Measurements from ENCODE around the gene FAM171A2.
"Not testable (repeated sequence)": the region's sequence is repeated elsewhere in the genome, so short reads cannot be mapped to it uniquely, and the experiment has no call there.

FAM171A2 gene

DNA sequence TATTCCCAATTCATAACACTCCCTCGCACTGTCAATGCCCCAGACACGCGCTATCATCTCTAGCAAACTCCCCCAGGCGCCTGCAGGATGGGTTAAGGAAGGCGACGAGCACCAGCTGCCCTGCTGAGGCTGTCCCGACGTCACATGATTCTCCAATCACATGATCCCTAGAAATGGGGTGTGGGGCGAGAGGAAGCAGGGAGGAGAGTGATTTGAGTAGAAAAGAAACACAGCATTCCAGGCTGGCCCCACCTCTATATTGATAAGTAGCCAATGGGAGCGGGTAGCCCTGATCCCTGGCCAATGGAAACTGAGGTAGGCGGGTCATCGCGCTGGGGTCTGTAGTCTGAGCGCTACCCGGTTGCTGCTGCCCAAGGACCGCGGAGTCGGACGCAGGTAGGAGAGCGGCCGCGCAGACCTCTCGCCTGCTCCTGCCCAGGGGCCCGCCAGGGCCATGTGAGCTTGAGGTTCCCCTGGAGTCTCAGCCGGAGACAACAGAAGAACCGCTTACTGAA lies 18.7 kb downstream of the FAM171A2 start, which contains the start of gene GRN:
Gene GRN, plus strand, starts transcription at position 364 of the 515 bp plus-strand sequence. CDS start 3,863 bp downstream, outside the sequence.
- peak; percentile 64 to 86 (median 80) for DNase-seq

DNA sequence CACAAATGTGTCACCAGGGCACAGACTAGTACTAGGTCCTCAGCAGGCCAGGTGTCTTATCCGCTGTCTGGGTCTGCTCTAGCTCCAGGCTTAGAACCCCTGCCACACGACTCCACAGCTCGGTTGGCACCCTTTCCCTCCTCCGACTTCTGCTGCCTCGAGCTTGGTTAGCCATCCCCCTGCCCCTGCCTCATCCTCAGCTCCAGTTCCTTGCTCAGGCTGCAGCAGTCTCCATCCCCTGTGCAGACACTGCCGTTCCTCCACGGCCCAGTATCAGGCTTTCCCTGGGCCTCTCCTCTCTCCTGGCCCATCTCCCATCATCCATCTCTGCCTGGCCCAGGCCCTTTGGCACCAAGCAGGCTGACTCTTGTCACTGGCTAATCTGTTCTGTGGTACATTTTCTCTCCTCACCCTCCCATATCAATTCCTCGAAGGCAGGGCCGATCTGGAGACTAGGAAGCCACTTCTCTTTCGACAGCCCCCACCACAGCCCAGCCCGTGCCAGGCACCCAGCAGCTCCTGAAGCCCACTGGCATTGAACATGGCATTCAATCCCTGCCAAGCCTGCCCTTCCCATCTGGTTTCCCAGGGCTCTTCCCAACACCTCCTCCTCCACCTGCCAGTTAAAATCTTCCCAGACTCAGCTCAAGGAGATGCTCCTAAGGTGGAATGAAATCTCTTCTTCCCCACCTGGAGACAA lies 20.0 kb downstream of the FAM171A2 start:
- no peak for DNase-seq

DNA sequence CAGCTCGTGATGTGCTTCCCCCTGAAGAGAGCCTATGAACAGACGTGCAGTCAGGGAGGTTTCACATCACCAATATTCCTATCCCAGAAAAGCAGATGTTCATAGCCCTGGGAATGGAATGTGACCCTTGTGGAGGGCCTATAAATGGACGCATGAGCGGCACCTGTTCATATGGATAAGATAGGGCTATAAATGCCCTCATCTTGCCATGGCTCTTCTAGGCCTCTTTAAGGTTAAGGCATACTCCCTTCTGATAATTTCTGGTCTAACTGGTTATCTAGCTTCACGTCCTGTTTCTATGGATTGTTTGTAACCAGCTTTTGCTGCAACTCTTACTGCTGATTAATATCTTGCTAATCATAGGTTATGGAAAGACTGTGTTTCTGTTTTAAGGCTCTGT lies 23.1 kb downstream of the FAM171A2 start:
- DNase-seq = not testable (repeated sequence)

DNA sequence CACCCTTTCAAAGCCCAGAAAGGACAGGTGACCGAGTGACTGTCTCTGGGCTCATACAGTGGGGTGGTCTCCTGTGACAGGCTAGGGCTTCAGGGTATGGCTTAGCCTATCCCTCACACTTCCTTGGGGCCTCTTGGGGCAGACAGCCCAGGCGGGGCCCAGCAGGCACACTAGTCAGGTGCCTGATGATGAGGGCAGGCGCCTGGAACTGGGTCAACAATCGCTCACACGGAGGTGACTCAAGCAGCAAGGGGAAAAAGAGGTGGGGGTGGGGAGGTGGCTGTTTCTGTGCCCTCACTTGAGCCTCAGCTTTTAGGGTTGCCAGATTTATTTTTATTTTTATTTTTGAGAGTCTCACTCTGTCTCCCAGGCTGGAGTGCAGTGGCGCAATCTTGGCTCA lies 25.0 kb downstream of the FAM171A2 start:
- DNase-seq = no peak

DNA sequence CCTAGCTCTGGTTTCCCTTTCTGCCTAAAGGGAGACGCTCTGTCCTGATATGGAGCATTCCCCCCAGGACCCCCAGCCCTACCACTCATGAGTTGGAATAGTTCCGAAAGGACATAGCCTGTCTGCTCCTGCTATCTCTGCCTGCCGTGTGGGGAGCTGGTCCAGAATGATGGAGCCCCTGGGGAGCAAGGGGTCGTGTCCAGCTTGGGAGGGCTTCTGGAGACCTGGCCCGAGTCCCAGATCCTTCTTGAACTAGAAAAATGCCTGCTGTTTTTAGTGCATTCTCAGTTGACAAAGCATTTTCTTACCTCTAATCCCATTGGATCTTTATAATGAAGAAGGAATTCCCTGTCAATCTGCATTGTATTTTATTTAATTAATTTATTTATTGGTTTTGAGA lies 27.7 kb downstream of the FAM171A2 start:
- no peak for DNase-seq

DNA sequence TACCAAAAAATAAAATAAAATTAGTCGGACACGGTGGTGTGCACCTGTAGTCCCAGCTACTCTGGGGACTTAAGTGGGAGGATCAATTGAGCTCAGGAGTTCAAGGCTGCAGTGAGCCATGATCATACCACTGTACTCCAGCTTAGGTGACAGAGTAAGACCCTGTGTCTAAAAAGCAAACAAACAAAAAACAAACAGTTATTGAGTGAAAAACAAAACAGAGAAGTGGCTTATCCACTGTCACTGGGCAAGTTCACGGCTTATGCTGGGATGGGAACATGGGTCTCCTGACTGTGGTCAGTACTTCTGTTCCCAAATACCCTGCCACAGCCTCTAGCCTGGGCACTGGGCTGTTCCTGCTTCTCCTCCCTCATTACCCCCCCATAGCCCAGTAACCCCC lies 28.1 kb downstream of the FAM171A2 start:
- DNase-seq = no peak

DNA sequence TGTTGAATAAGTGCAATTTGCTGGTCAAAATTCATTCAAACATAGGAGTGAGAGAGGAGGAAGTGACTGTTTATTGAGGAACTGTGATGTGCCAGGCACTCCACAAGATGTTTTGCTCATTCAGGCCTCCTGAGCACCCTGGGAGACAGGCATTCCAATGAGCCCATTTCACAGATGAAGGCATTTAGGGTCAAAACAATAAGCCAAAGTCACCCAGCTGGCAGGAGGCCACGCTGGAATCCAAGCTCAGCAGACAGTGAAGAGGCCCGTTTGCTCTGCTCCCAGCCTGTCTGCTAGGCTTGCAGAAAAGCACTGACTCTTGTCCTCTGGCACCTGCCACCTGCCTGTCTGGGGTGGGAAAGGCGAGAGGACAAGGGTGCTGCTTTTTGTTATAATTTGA lies 28.9 kb downstream of the FAM171A2 start:
- DNase-seq = no peak

DNA sequence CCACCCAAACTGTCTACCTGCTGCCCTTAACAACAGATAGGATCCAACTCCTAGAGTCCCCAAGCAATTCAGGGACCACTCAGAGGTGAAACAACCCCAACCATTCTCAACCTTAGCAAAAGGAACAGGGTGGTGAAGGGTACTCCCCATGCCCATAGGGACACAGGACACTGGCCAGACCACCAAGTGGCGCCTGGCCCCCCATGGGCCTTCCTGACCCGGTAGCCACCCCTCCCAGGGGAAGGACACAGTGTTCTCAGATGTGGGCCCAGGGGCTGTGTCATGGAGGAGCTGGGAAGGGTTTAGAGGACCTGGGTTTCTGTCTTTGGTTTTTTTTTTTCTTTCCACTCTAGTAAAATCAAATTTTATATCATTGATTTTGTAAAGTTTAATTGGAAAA lies 29.3 kb downstream of the FAM171A2 start:
- no peak for DNase-seq

DNA sequence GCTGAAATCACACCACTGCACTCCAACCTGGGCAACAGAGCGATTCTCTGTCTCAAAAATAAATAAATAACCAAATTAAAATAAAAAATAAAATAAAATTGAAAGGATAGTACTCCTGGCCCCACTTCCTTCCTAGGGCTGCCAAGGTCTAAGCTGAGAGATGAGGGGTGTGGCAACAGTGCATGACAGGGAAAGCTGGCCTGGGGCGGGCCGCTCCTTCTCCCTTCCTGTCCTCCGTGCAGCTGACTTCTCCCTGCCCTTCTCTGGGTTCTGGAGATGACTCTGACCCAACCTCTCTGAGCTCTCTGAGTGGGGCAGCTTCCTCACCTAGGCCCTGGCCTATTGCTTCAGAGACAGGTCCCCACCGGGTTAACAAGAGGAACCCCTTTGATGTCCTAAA lies 30.3 kb downstream of the FAM171A2 start:
- DNase-seq = no peak

DNA sequence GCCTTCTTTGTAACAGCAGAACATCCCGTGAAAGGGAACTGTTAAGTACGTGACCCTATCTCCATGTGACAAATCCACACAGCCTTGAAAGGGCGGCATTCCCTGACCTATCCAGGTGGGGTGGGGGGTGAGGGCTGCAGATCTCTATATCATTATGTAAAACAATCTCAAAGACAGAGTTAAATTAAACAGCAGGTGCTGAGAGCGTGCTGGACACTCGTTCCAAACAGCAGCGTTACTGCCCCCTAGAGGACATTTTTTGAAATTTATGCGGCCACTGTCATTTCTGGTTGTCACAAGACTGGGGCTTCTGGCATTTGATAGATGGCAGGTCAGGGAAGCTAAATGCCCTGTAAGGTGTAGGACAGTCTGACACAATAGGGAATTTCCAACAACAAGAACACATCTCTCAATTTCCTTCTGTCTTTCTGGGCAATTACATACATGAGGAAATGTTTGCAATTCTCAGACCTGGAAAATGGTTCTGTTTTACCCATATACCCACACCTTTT lies 32.3 kb downstream of the FAM171A2 start:
- peak; percentile 44 to 85 (median 56) for DNase-seq

DNA sequence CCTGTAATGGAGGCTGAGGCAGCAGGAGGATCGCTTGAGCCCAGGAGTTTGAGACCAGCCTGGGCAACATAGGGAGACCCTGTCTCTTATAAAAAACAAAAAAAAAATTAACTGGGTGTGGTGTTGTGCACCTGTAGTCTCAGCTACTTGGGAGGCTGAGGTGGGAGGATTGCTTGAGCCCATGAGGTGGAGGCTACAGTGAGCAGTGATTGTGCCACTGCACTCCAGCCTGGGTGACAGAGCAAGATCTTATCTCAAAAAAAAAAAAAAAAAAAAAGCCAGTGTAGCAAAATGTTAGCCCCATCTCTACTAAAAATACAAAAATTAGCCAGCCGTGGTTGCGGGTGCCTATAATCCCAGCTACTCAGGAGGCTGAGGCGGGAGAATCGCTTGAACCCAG lies 33.4 kb downstream of the FAM171A2 start:
- DNase-seq = not testable (repeated sequence)

DNA sequence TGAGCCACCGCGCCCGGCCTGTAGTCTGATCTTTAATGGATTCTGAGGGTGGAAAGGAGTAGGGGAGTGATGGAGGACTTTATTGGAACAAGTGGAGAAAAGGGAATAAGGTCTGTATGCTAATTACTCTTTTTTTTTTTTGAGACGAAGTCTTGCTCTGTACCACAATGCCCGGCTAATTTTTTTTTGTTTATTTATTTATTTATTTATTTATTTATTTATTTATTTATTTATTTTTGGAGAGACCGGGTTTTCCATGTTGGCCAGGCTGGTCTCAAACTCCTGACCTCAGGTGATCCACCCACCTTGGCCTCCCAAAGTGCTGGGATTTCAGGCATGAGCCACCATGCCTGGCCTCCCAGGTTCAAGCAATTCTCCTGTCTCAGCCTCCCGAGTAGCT lies 34.1 kb downstream of the FAM171A2 start:
- DNase-seq = not testable (repeated sequence)

DNA sequence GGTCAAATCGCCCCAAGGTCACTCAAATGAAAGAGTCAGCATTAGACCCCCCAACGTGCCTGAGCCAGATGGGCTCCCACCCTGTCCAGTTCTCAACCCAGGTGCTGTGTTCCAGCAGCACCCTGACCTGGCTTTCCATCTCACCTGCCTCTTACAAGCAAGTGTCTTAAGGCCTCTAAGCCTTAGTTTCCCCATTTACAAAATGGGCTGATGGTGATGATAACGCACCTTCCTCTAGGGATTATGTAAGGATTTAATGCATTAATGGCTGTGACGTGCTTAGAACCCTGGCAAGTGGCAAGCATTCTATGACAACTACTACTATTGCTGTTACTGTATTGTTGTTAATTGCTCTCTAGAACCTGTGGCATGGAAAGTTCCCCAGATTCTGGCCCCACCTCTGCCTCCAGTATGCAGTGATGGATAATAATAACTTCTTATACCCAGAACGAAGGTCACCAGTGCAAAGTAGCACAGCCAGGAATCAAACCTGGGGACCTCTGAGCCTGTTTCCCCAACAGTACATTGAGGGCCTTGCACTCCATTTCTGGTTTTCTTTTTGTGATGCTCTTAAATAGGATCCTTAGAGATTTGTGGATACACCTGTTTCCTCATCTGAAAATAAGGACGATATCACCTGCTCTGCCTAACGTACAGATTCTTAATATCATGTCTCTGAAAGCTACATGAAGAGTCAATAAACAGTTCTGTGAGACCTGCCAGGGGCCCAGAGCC lies 35.8 kb downstream of the FAM171A2 start:
- DNase-seq = no peak

DNA sequence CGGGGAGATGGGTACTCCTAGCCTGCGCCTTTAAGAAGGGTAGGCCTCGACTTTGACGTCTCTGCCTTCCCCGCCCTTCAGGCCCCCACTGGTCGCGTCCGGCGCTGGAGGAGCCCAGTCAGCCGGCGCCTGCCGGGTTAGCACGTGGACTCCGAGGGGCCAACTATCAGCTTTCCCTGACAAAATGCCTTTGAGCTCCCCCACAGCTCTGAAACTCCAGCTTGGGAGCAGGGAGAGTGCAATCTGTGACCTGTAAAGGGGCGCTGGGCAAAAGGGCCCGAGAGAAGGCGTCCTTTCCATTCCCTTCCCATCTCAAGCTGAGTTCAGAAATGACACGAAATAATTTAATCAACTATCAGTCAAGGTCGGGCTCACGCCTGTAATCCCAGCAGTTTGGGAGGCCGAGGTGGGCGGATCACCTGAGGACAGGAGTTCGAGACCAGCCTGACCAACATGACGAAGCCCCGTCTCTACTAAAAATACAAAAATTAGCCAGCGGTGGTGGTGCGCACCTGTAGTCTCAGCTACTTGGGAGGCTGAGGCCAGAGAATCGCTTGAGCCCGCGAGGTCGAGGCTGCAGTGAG lies 36.7 kb downstream of the FAM171A2 start:
- DNase-seq = peak; percentile 82 to 92 (median 90)

DNA sequence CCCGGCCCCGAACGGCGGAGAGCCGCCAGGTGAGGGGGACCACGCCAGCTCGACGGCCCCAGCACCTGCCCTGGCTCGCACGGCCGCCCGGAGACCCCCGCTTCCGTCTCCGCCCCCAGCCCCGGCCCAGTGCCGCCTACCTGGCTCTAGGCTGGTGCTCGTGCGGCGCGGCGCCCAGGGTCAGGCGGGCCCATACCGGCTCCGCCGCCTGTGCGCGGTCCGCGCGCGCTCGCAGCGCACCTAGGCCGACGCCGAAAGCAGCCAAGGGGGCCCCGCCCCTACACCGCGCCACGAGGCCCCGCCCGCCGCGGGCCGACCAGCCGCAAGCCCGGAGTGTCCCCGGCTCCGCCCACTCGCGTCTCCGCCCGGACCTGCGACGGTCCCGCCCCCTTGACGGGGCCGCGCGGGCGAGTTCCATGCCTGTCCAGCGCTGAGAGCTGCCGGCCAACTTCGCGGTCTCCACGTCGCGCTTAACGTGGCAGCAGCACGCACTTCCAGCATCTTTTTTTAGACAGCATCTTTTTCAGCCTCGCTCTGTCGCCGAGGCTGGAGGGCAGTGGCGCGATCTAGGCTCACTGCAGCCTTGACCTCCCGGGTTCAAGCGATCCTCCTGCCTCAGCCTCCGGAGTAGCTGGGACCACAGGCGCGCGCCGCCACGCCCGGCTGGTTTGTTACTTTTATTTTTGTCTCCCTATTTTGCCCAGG lies 38.9 kb downstream of the FAM171A2 start, which contains the start of gene SLC25A39:
Gene SLC25A39, minus strand, starts transcription at position 253 of the 705 bp plus-strand sequence. CDS start 1,261 bp downstream, outside the sequence.
- peak; percentile 87 to 95 (median 92) for DNase-seq

DNA sequence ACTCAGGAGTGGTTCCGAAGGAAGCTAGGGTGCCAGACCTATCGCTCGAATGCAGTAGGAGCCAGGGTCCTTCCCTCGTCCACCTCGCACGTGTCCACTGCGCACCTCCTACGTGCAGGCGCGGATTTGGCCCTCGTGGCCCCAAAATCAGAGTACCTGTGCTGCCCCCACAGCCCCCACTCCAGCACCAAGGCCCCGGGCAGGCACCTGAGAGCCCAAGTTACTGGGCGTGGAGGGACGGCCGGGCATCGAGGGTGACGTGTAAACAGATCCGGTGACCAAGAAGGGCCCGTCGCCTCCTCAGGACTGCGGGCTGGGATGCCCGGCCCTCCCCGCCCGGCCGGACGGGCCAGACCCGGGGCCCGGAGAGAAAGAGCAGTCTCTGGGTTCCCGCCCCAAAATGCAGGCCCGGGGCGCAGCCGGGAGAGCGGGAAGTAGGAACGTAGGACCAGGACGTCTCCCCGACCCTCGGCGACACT lies 39.5 kb downstream of the FAM171A2 start:
- no peak for DNase-seq

DNA sequence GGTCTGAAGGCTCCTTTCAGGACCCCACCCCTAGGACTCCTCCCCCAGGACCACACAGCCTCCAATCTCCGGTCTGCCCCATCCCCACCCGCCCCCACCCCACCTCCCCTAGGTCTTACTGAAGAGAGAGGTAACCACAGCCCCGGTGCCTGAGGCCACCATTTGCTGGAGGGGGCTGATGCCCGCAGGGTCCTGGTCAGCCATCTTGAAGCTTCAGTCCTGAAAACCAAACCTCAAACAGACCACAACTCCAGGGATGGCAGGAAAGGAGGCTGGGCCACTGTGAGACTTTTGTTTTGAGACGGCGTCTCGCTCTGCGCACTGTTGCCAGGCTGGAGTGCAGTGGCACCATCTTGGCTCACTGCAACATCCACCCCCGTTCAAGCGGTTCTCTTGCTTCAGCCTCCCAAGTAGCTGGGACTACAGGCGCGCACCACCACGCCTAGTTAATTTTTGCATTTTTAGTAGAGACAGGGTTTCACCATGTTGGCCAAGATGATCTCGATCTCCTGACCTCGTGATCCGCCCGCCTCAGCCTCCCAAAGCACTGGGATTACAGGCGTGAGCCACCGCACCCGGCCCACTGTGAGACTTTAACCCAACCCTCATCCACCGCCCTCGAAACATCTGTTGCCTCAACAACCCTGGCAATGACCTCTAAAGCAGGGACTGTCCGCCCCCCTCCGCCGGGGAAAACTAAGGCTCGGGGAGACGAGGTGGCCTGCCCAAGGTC lies 40.1 kb downstream of the FAM171A2 start:
- no peak for DNase-seq

DNA sequence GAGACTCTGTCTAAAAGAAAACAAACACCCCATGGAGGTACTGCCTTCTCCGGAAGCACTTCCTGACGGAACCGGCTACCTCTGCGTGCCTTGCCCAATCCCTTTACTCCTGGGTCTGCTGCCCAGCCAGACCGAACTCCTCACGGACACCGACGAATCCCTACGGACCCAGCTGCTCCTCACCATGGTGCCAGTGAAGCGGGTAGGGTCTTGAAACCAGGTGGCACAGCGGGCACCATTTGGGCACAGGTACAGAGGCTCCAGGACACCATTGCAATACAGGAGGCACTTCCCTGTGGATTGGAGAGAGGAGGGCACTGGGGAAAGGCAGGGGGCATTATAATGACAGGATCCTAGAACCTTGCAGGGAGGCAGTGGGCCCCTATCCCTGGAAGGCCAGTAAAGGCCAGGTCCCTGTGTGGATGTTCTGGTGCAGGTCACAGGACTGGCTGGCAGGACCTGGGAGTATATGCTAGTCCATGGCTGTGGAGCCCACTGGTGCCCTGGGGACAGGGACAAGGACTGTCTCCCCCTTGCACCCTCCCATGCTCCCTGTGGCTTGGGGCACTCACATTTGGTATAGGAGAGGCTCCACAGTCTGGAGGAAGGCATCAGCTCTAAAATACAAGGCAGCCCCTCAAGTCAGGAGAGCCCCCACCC lies 41.3 kb downstream of the FAM171A2 start:
- DNase-seq = no peak

DNA sequence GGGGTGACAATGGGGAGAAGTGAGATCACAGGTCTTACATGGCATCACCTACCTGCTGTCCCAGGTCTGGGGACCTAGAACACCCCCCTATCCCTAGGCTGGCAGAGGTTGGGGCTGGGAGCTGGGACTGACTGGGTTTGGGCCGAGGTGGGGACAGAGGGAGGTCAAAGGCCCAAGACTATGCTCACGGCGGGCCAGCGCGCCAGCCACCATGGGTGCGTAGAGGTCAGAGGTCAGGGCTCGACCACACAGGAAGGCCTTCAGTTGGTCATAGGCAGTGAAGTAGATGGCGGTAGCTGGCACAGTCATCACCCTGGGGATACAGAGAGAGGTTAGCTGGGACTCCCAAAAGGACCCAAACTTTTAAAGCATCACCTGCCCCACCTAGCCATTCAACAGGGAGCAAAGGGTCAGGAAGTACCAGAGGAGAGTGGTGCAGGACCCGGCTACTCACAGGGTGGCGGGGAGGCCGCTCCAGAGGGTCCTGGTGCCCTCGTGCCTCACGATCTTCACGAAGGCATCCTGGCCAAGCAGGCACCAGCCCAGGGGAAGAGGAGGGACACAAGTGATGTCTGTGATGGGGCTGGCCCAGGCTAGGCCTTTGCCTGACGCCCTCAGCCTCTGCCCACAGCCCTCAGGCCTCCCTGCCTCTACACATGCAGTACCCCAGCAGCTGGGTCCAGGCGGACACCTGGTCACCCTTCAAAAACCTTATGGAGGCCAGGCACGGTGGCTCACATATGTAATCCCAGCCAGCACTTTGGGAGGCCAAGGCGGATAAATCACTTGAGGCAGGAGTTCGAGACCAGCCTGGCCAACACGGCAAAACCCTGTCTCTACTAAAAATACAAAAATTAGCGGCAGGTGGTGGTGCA lies 42.2 kb downstream of the FAM171A2 start:
- no peak for DNase-seq

DNA sequence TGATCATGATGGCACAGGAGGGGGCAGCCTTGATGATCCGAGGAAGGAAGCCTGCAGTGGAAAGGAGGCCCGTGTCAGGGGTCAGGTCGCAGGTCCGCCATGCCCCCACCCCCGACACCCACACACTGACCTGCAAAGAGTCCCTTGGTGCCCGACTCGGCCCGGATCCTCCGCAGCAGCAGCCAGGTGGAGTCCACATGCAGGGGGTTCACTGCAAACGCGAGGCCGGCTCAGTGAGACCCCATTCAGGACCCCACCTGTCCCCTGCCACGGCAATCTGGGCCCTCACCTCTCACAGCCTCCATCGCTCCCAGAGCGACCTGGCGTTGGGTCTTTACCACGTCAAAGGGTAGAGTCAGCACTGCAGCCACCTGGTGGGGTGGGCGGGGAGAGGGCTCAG lies 43.6 kb downstream of the FAM171A2 start:
- DNase-seq = no peak
